GM10248 (cell line): ENCODE measurements around the gene TEX2.

ENCODE experiments used
- CTCF ChIA-PET: fragments of 300-600 bp; sonication (Branson Sonifier 250); formaldehyde crosslinking; extraction: SDS; loops from one replicate; lab custom pipeline; 2021; ENCODE audit warnings: antibody characterized with exemption; lab: Yijun Ruan, JAX
- POLR2A ChIA-PET: fragments of 350-650 bp; sonication (Branson Sonifier 250); formaldehyde crosslinking; extraction: SDS; loops from one replicate; lab custom pipeline; 2020; ENCODE audit warnings: antibody characterized with exemption; lab: Yijun Ruan, JAX
- DNase-seq: peaks from one replicate; pipeline ENCODE4 v3.0.0; 2012; ENCODE audit errors: extremely low spot score
- CTCF ChIP-seq: IDR thresholded peaks from 2 replicates; pipeline ENCODE4 v1.5.1; 2012; ENCODE audit warnings: mild to moderate bottlenecking, low read depth; ENCODE audit errors: extremely low read depth, missing control alignments, control extremely low read depth

The TEX2 gene

GRCh38 chr17:64263000-64263766, at the start of gene TEX2:
TSS of gene TEX2 (minus strand) at chr17:64263260. CDS start at chr17:64214217, 49,043 bp downstream.
- ChIA-PET CTCF (interaction anchor here (1.3 kb wide), 3 partner anchors 12 to 129 kb away, joined by 3 read pairs; no protein-coding TSS in a partner anchor), POLR2A (interaction anchor here (1.1 kb wide), 1 partner anchor 117 kb away, joined by 3 read pairs; no protein-coding TSS in a partner anchor)
- TF ChIP-seq CTCF: no peak
- DNase-seq: peak; percentile 97

- CTCF ChIA-PET: interaction anchor here (1.1 to 8.3 kb wide), 5 partner anchors 10 to 110 kb away, joined by 4 to 110 read pairs (median 6); no protein-coding TSS in a partner anchor
- TF ChIP-seq CTCF: no peak
Measured at GRCh38 chr17:64309710-64310109, 46.6 kb upstream of the TEX2 start.

GRCh38 chr17:64309021-64309420, 46.0 kb upstream of the TEX2 start:
- DNase-seq: no peak
- TF ChIP-seq CTCF: no peak
- ChIA-PET CTCF (interaction anchor here (1.1 to 8.3 kb wide), 8 partner anchors 8 to 182 kb away, joined by 3 to 110 read pairs (median 6); no protein-coding TSS in a partner anchor), POLR2A (no interaction called here)

More at GRCh38 chr17:64309710-64310109, 46.6 kb upstream of the TEX2 start:
- POLR2A ChIA-PET: no interaction called here
- no peak for DNase-seq

GRCh38 chr17:64306850-64307463, 43.9 kb upstream of the TEX2 start:
- TF ChIP-seq CTCF: peak; percentile 88
- ChIA-PET CTCF (interaction anchor here (0.7 to 8.3 kb wide), 15 partner anchors 9 to 342 kb away, joined by 3 to 110 read pairs (median 3); no protein-coding TSS in a partner anchor), POLR2A (no interaction called here)
- DNase-seq: peak; percentile 73

- CTCF ChIA-PET: interaction anchor here (2.1 to 8.3 kb wide), 3 partner anchors 14 to 115 kb away, joined by 7 to 110 read pairs (median 13); no protein-coding TSS in a partner anchor
- TF ChIP-seq CTCF: no peak
- no peak for DNase-seq
- POLR2A ChIA-PET: no interaction called here
Measured at GRCh38 chr17:64304551-64304950, 41.5 kb upstream of the TEX2 start.

- ChIA-PET CTCF (interaction anchor here (0.9 to 2.0 kb wide), 5 partner anchors 9 to 272 kb away, joined by 3 to 6 read pairs (median 4); no protein-coding TSS in a partner anchor), POLR2A (no interaction called here)
- no peak for TF ChIP-seq CTCF
- DNase-seq: no peak
Measured at GRCh38 chr17:64300699-64300965, 37.6 kb upstream of the TEX2 start.
